Measurements from ENCODE around the gene ADCY9. TPM values are rescaled to one million over a fixed set of nuclear protein-coding genes. Genes with fewer than 3 reads are reported as not detected.

The ADCY9 gene
- total RNA-seq, 1 donor from 2014 or later: 12.0 TPM

- Histone ChIP-seq H3K36me3 (ENCODE audit: control insufficient read depth, insufficient read depth, low read length) (no peaks in the 10 kb centered on the region), H3K27me3 (ENCODE audit: control insufficient read depth, insufficient read depth, low read length) (no peaks in the 10 kb centered on the region), H3K4me3 (ENCODE audit: low read depth, low read length) (no peak overlapping the region)
- TF ChIP-seq, protein P1, sequence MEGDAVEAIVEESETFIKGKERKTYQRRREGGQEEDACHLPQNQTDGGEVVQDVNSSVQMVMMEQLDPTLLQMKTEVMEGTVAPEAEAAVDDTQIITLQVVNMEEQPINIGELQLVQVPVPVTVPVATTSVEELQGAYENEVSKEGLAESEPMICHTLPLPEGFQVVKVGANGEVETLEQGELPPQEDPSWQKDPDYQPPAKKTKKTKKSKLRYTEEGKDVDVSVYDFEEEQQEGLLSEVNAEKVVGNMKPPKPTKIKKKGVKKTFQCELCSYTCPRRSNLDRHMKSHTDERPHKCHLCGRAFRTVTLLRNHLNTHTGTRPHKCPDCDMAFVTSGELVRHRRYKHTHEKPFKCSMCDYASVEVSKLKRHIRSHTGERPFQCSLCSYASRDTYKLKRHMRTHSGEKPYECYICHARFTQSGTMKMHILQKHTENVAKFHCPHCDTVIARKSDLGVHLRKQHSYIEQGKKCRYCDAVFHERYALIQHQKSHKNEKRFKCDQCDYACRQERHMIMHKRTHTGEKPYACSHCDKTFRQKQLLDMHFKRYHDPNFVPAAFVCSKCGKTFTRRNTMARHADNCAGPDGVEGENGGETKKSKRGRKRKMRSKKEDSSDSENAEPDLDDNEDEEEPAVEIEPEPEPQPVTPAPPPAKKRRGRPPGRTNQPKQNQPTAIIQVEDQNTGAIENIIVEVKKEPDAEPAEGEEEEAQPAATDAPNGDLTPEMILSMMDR (IDR thresholded peaks at IDR 0.05; ENCODE audit: insufficient read depth, low read length, poor library complexity, severe bottlenecking): no peak
- DNase-seq (ENCODE audit: low read depth): no peak
Measured at GRCh38 chr16:4003576-4003975, 112.7 kb downstream of the ADCY9 start.

GRCh38 chr16:4003166-4003565 is 113.1 kb downstream of the ADCY9 start:
- no peak overlapping the region for H3K4me3 ChIP-seq (ENCODE audit: low read depth, low read length)
- no peaks in the 10 kb centered on the region for H3K36me3 ChIP-seq (ENCODE audit: control insufficient read depth, insufficient read depth, low read length)

DNA sequence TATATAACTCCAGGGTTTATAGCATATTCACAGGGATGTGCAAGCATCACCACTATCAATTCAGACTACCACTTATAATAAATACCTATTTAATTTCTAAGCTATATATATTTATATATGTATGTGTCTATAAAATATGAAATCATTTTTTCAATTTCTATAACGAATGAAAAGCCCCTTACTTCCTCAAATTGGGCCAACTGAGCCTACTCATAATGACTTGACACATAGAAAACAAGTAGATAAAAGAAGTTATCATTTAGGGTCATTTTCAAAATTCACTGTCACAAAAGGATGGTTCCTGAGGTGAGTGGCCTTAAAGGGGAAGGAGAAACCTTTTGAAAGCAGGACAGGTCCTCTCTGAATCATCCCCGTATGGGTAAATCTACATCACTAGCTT is 114.1 kb downstream of the ADCY9 start:
- DNase-seq (ENCODE audit: low read depth): no peak
- Histone ChIP-seq H3K4me3 (ENCODE audit: low read depth, low read length) (no peak overlapping the region), H3K36me3 (ENCODE audit: control insufficient read depth, insufficient read depth, low read length) (no peaks in the 10 kb centered on the region), H3K27me3 (ENCODE audit: control insufficient read depth, insufficient read depth, low read length) (no peaks in the 10 kb centered on the region)
- TF ChIP-seq, protein P1 (IDR thresholded peaks at IDR 0.05; ENCODE audit: insufficient read depth, low read length, poor library complexity, severe bottlenecking): no peak

More at GRCh38 chr16:4003166-4003565, 113.1 kb downstream of the ADCY9 start:
- H3K27me3 ChIP-seq (ENCODE audit: control insufficient read depth, insufficient read depth, low read length): no peaks in the 10 kb centered on the region
- no peak for DNase-seq (ENCODE audit: low read depth)
- TF ChIP-seq, protein P1 (IDR thresholded peaks at IDR 0.05; ENCODE audit: insufficient read depth, low read length, poor library complexity, severe bottlenecking): no peak

GRCh38 chr16:3999479-4000325 is 116.5 kb downstream of the ADCY9 start:
- no peaks in the 10 kb centered on the region for H3K27me3 ChIP-seq (ENCODE audit: control insufficient read depth, insufficient read depth, low read length)
- no peak for DNase-seq (ENCODE audit: low read depth)
- no peaks in the 10 kb centered on the region for H3K36me3 ChIP-seq (ENCODE audit: control insufficient read depth, insufficient read depth, low read length)
- no peak overlapping the region for H3K4me3 ChIP-seq (ENCODE audit: low read depth, low read length)
- TF ChIP-seq, protein P1 (IDR thresholded peaks at IDR 0.05; ENCODE audit: insufficient read depth, low read length, poor library complexity, severe bottlenecking): no peak

DNA sequence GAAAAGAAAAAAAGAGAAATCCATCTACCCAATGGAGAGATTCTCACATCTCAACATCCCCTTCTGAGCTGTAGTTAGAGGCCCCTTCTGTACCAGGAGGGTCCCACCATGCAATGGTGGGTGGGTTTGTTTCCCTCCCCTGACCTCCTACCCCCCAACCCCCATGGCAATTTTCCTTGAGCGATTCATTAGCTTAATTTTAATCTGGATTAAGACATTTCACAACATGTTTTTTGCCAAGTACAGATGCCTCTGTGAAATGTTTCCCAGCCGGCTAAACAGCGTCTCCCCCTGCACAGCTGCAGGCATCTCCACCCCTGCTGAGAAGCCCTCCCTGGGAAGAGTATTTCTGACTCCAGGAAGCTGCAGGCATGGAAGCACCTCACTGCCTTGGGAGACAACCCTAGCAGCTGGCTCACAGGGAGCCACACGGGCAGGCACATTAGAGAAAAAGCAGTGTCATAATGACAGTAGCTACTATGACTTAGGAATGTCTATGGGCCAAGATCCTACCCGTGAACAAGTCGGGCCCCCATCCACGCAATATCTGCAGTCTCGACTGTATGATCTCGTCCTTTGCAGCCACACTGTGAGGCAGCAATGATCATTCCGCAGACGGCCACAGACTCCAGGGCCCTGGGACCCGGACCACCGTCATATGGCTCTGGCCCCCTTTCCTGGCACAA is 117.3 kb downstream of the ADCY9 start:
- no peak overlapping the region for H3K4me3 ChIP-seq (ENCODE audit: low read depth, low read length)
- TF ChIP-seq, protein P1 (IDR thresholded peaks at IDR 0.05; ENCODE audit: insufficient read depth, low read length, poor library complexity, severe bottlenecking): no peak
- H3K36me3 ChIP-seq (ENCODE audit: control insufficient read depth, insufficient read depth, low read length): no peaks in the 10 kb centered on the region
- H3K27me3 ChIP-seq (ENCODE audit: control insufficient read depth, insufficient read depth, low read length): no peaks in the 10 kb centered on the region
- DNase-seq (ENCODE audit: low read depth): no peak
